SK-N-MC (cell line): ENCODE measurements around the gene TYK2.
"Not testable (repeated sequence)": the region's sequence is repeated elsewhere in the genome, so short reads cannot be mapped to it uniquely, and the experiment has no call there.

Experiments used
- DNase-seq: peaks from one replicate; pipeline ENCODE4 v3.0.0-alpha.2; 2011; ENCODE audit warnings: low read depth, low spot score
- H3K27ac ChIP-seq: fragments of 200-600 bp; sonication (generic); 2 replicates; pipeline ENCODE4 v1.5.1; 2016; ENCODE audit warnings: mixed run types
- H3K36me3 ChIP-seq: fragments of 200-600 bp; sonication (generic); 2 replicates; pipeline ENCODE4 v1.6.1; 2017; ENCODE audit warnings: antibody characterized with exemption, low read length, mixed read lengths; ENCODE audit not compliant: insufficient read depth
- H3K4me3 ChIP-seq: fragments of 200-600 bp; sonication (generic); 2 replicates; pipeline ENCODE4 v1.5.1; 2016
- H3K9ac ChIP-seq: fragments of 200-600 bp; sonication (generic); 2 replicates; pipeline ENCODE4 v1.8.0; 2017; ENCODE audit warnings: mixed run types, mixed read lengths; ENCODE audit not compliant: insufficient read length
- H3K9me3 ChIP-seq: fragments of 200-600 bp; sonication (generic); 2 replicates; pipeline ENCODE4 v1.6.1; 2017; ENCODE audit warnings: low read depth, mild to moderate bottlenecking, antibody characterized with exemption, low read length, moderate library complexity, mixed read lengths
- EZH2 ChIP-seq: fragments of 200-600 bp; sonication (generic); IDR thresholded peaks from one replicate; pipeline ENCODE4 v1.6.1; 2017; ENCODE audit warnings: antibody characterized with exemption
- FOXP2 ChIP-seq: optimal IDR thresholded peaks from 2 replicates; pipeline ENCODE3; 2011; ENCODE audit warnings: mild to moderate bottlenecking, moderate library complexity; ENCODE audit not compliant: insufficient read depth; ENCODE audit errors: extremely low read length, control extremely low read depth
- POLR2AphosphoS5 ChIP-seq: IDR thresholded peaks from 2 replicates; pipeline ENCODE4 v1.6.1; 2012; ENCODE audit warnings: mild to moderate bottlenecking, low read depth, low read length, borderline replicate concordance

TYK2 gene

GRCh38 chr19:10372690-10373089 is 7.7 kb downstream of the TYK2 start:
- H3K36me3 ChIP-seq = peaks cover 13% of the 10 kb centered on the region; the same call in 1 of the 2 replicates
- no peak overlapping the region for H3K4me3 ChIP-seq
- H3K9me3 ChIP-seq = no peaks in the 10 kb centered on the region
- TF ChIP-seq EZH2 = no peak
- TF ChIP-seq POLR2AphosphoS5 = no peak
- TF ChIP-seq FOXP2 = no peak
- no peak overlapping the region for H3K27ac ChIP-seq
- DNase-seq = no peak
- H3K9ac ChIP-seq = no peak overlapping the region

- no peak for DNase-seq
- H3K4me3 ChIP-seq = no peak overlapping the region
- H3K9ac ChIP-seq = no peak overlapping the region
- H3K36me3 ChIP-seq = peaks cover 26% of the 10 kb centered on the region; the same call in 1 of the 2 replicates
- no peak overlapping the region for H3K27ac ChIP-seq
- TF ChIP-seq POLR2AphosphoS5 (no peak), FOXP2 (no peak), EZH2 (no peak)
- H3K9me3 ChIP-seq = no peaks in the 10 kb centered on the region
These were observed 12.1 kb downstream of the TYK2 start for GRCh38 chr19:10368101-10368803.

GRCh38 chr19:10366950-10367512 is 13.3 kb downstream of the TYK2 start:
- not testable (repeated sequence) for H3K9ac ChIP-seq, DNase-seq, H3K27ac ChIP-seq, H3K4me3 ChIP-seq, H3K9me3 ChIP-seq
- peaks cover 26% of the 10 kb centered on the region; the same call in 1 of the 2 replicates for H3K36me3 ChIP-seq

GRCh38 chr19:10365518-10365917 is 14.9 kb downstream of the TYK2 start:
- Histone ChIP-seq H3K36me3 (peaks cover 26% of the 10 kb centered on the region; the same call in 1 of the 2 replicates), H3K27ac (no peak overlapping the region)
- TF ChIP-seq POLR2AphosphoS5 (no peak), EZH2 (no peak), FOXP2 (no peak)

GRCh38 chr19:10364644-10365043 is 15.7 kb downstream of the TYK2 start:
- peaks cover 26% of the 10 kb centered on the region; the same call in 1 of the 2 replicates for H3K36me3 ChIP-seq
- no peak for DNase-seq
- no peak overlapping the region for H3K27ac ChIP-seq
- no peak overlapping the region for H3K4me3 ChIP-seq
- H3K9me3 ChIP-seq = no peaks in the 10 kb centered on the region
- H3K9ac ChIP-seq = no peak overlapping the region
- no peak for TF ChIP-seq EZH2
- TF ChIP-seq FOXP2 = no peak
- TF ChIP-seq POLR2AphosphoS5 = no peak

More at GRCh38 chr19:10365518-10365917, 14.9 kb downstream of the TYK2 start:
- Histone ChIP-seq H3K4me3 (no peak overlapping the region), H3K9me3 (no peaks in the 10 kb centered on the region), H3K9ac (no peak overlapping the region)
- no peak for DNase-seq

GRCh38 chr19:10363789-10364281 is 16.5 kb downstream of the TYK2 start:
- H3K4me3 ChIP-seq = no peak overlapping the region
- H3K27ac ChIP-seq = no peak overlapping the region
- no peaks in the 10 kb centered on the region for H3K9me3 ChIP-seq
- peaks cover 26% of the 10 kb centered on the region; the same call in 1 of the 2 replicates for H3K36me3 ChIP-seq
- no peak for DNase-seq
- no peak overlapping the region for H3K9ac ChIP-seq
- TF ChIP-seq EZH2 (no peak), POLR2AphosphoS5 (no peak), FOXP2 (no peak)

- TF ChIP-seq FOXP2 (no peak), EZH2 (no peak), POLR2AphosphoS5 (no peak)
- Histone ChIP-seq H3K27ac (no peak overlapping the region), H3K9ac (no peak overlapping the region), H3K36me3 (peaks cover 23% of the 10 kb centered on the region; the same call in 1 of the 2 replicates), H3K9me3 (no peaks in the 10 kb centered on the region), H3K4me3 (no peak overlapping the region)
- no peak for DNase-seq
These were observed 18.1 kb downstream of the TYK2 start for GRCh38 chr19:10362259-10362658.

GRCh38 chr19:10361569-10362011 is 18.8 kb downstream of the TYK2 start:
- Histone ChIP-seq H3K36me3 (peaks cover 20% of the 10 kb centered on the region; the same call in 1 of the 2 replicates), H3K27ac (no peak overlapping the region), H3K9ac (no peak overlapping the region), H3K4me3 (no peak overlapping the region), H3K9me3 (no peaks in the 10 kb centered on the region)
- TF ChIP-seq FOXP2 = no peak
- no peak for TF ChIP-seq EZH2
- TF ChIP-seq POLR2AphosphoS5 = no peak
- DNase-seq = no peak

GRCh38 chr19:10356431-10356830 is 23.9 kb downstream of the TYK2 start:
- Histone ChIP-seq H3K9me3 (no peaks in the 10 kb centered on the region), H3K9ac (no peak overlapping the region), H3K4me3 (no peak overlapping the region), H3K36me3 (peaks cover 19% of the 10 kb centered on the region; the same call in 1 of the 2 replicates), H3K27ac (no peak overlapping the region)
- TF ChIP-seq EZH2 (no peak), FOXP2 (no peak), POLR2AphosphoS5 (no peak)
- no peak for DNase-seq
